Testis (tissue), 5 donors: ENCODE data around the gene ARL14EP. TPM values are rescaled to one million over a fixed set of nuclear protein-coding genes. Genes with fewer than 3 reads are reported as not detected.

Experiments used
- DNase-seq: peaks from one replicate; pipeline ENCODE4 v3.0.0-alpha.2; 2019
- H3K27ac ChIP-seq, 2 donors: fragments of 200-600 bp; sonication (generic); one replicate each; pipeline ENCODE4 v1.5.1; 2019
- H3K27me3 ChIP-seq: fragments of 200-600 bp; sonication (generic); one replicate; pipeline ENCODE4 v1.5.1; 2019
- H3K36me3 ChIP-seq: fragments of 200-600 bp; sonication (generic); one replicate; pipeline ENCODE4 v1.5.1; 2017; ENCODE audit warnings: low read depth; ENCODE audit errors: missing control alignments
- H3K4me1 ChIP-seq: fragments of 200-600 bp; sonication (generic); one replicate; pipeline ENCODE4 v1.5.1; 2019
- H3K4me3 ChIP-seq, 2 donors: fragments of 200-600 bp; sonication (generic); one replicate each; pipeline ENCODE4 v1.5.1; 2017 to 2019
- H3K9me3 ChIP-seq: fragments of 200-600 bp; sonication (generic); one replicate; pipeline ENCODE4 v1.5.1; 2017
- CTCF ChIP-seq, 3 experiments: fragments of 450-650 bp in 2 of 3; fragments of 200-600 bp in 1 of 3; sonication (generic) in 1 of 3; IDR thresholded peaks; one replicate each; pipeline ENCODE4 v1.5.1; 2016 to 2019; ENCODE audit warnings: antibody characterized with exemption in 3 of 3, mild to moderate bottlenecking in 2 of 3, moderate library complexity in 1 of 3
- POLR2A ChIP-seq: fragments of 450-650 bp; IDR thresholded peaks from one replicate; pipeline ENCODE4 v1.6.1; 2017; ENCODE audit warnings: antibody characterized with exemption, mild to moderate bottlenecking, moderate library complexity
- WGBS, 2 donors: methylation state at CpG; one replicate each; pipeline ENCODE4 v1.1.5; 2018; 5-methylcytosine and 5-hydroxymethylcytosine counted together
- intact Hi-C: fragments of 100-400 bp; cut with DNase I; formaldehyde crosslinking; loops from one replicate; pipeline ENCODE4 v1.15.1; 2023; ENCODE audit warnings: low total_unique reads
- long read RNA-seq, 2 donors: transcript quantifications; one replicate each; lab custom pipeline, GENCODE V29; 2026
- polyA plus RNA-seq: library from polyadenylated mRNA; stranded (reverse); fragments of 350-450 nt; fragmentation: Illumina TruSeq; extraction: RNeasy Lipid Tissue Mini Kit (QIAGEN cat#74804); gene quantifications from one replicate; pipeline ENCODE4 v1.2.3, GENCODE V29; 2014; ENCODE audit warnings: low read depth, low replicate concordance; ENCODE audit not compliant: insufficient read depth
- total RNA-seq, 2 donors: library from RNA; depleted of rRNA; stranded (reverse); fragments of >200 nt; gene quantifications; one replicate each; pipeline ENCODE4 v1.2.3, GENCODE V29; 2016

Gene ARL14EP
- total RNA-seq (10 to 100 TPM; 21.8 to 25.1 TPM), polyA plus RNA-seq (33.9 TPM)
- long read RNA-seq, donor 1, transcript ARL14EP-203 (2 exons, 587 nt): minor isoform, 7 of 26 reads
- long read RNA-seq, donor 1, transcript ARL14EP-201 (4 exons, 2,430 nt): major isoform, 18 of 26 reads
- long read RNA-seq, donor 1, partial matches to known transcripts: 0 of 26 reads
- long read RNA-seq, donor 1, other reads (novel, unspliced or antisense): 0 of 26 reads
- long read RNA-seq, donor 2, transcript ARL14EP-201 (4 exons, 2,430 nt): major isoform, 8 of 16 reads
- long read RNA-seq, donor 2, partial matches to known transcripts: 6 of 16 reads
- long read RNA-seq, donor 2, other reads (novel, unspliced or antisense): 0 of 16 reads

GRCh38 chr11:30322826-30323710, at the start of gene ARL14EP:
Gene ARL14EP (plus strand): TSS chr11:30323104. CDS start chr11:30330949, 7,845 bp downstream.
- H3K4me1 ChIP-seq: peaks cover 14% of the 10 kb centered on the region
- no peaks in the 10 kb centered on the region for H3K36me3 ChIP-seq
- H3K9me3 ChIP-seq: no peaks in the 10 kb centered on the region
- H3K27me3 ChIP-seq: no peaks in the 10 kb centered on the region
- intact Hi-C loops: no loop called here
- DNase-seq: peak; percentile 97
- no peak for TF ChIP-seq POLR2A
- H3K4me3 ChIP-seq: peak within 1 kb of the TSS; percentile 74 to 82
- WGBS, 2 donors: 0% methylated on average over 39 to 51 of the region's 51 CpGs
- peak within 1 kb of the TSS; percentile 84 to 90 for H3K27ac ChIP-seq

- H3K9me3 ChIP-seq: no peaks in the 10 kb centered on the region
- no peaks in the 10 kb centered on the region for H3K27me3 ChIP-seq
- no peaks in the 10 kb centered on the region for H3K4me1 ChIP-seq
- H3K27ac ChIP-seq: no peak overlapping the region
- H3K36me3 ChIP-seq: no peaks in the 10 kb centered on the region
- DNase-seq: no peak
- TF ChIP-seq POLR2A (no peak), CTCF (IDR thresholded peaks at IDR 0.05) (no peak)
- intact Hi-C loops: no loop called here
- no peak overlapping the region for H3K4me3 ChIP-seq
Measured at GRCh38 chr11:30277176-30277575, 45.7 kb upstream of the ARL14EP start.

GRCh38 chr11:30279796-30280195, 43.1 kb upstream of the ARL14EP start:
- DNase-seq: no peak
- Histone ChIP-seq H3K4me1 (no peaks in the 10 kb centered on the region), H3K4me3 (no peak overlapping the region), H3K9me3 (no peaks in the 10 kb centered on the region), H3K27me3 (no peaks in the 10 kb centered on the region), H3K27ac (no peak overlapping the region), H3K36me3 (no peaks in the 10 kb centered on the region)
- intact Hi-C loops: no loop called here
- WGBS, 2 donors: 89 to 93% methylated on average over 2 of the region's 2 CpGs
- TF ChIP-seq CTCF (IDR thresholded peaks at IDR 0.05) (no peak), POLR2A (no peak)

- DNase-seq: no peak
- intact Hi-C loops: no loop called here
- Histone ChIP-seq H3K4me3 (no peak overlapping the region), H3K9me3 (no peaks in the 10 kb centered on the region), H3K36me3 (no peaks in the 10 kb centered on the region), H3K4me1 (no peaks in the 10 kb centered on the region), H3K27me3 (no peaks in the 10 kb centered on the region), H3K27ac (no peak overlapping the region)
- TF ChIP-seq POLR2A (no peak), CTCF (IDR thresholded peaks at IDR 0.05) (no peak)
- WGBS, 2 donors: 73 to 79% methylated on average over 5 to 7 of the region's 7 CpGs
Measured at GRCh38 chr11:30281476-30282288, 41.2 kb upstream of the ARL14EP start.

GRCh38 chr11:30282289-30282631, 40.6 kb upstream of the ARL14EP start:
- no peaks in the 10 kb centered on the region for H3K9me3 ChIP-seq

More at GRCh38 chr11:30282289-30282631, 40.6 kb upstream of the ARL14EP start:
- intact Hi-C loops: no loop called here
- H3K4me1 ChIP-seq: no peaks in the 10 kb centered on the region
- H3K4me3 ChIP-seq: no peak overlapping the region
- no peak for TF ChIP-seq CTCF (IDR thresholded peaks at IDR 0.05)
- TF ChIP-seq POLR2A: no peak
- H3K36me3 ChIP-seq: no peaks in the 10 kb centered on the region
- WGBS, 2 donors: 59 to 62% methylated on average over 3 of the region's 3 CpGs
- DNase-seq: no peak
- no peak overlapping the region for H3K27ac ChIP-seq
- no peaks in the 10 kb centered on the region for H3K27me3 ChIP-seq
